ENCODE data around the gene FAM167B.

Gene FAM167B

GRCh38 chr1:32200226-32201010 is 46.6 kb upstream of the FAM167B start, which contains the start of gene CCDC28B:
TSS of gene CCDC28B (plus strand) at chr1:32200595. CDS start at chr1:32201936, 1,341 bp downstream.
- no peaks in the 10 kb centered on the region for H3K79me2 ChIP-seq (ENCODE audit: control insufficient read depth, insufficient read depth, low read length)
- H3K4me1 ChIP-seq (ENCODE audit: control insufficient read depth, low read depth, low read length) = peaks cover 7% of the 10 kb centered on the region
- H3K4me3 ChIP-seq (ENCODE audit: low read length) = peak within 1 kb of the TSS; percentile 13
- H3K4ac ChIP-seq (ENCODE audit: low read depth, low read length) = no peak within 1 kb of the TSS
- H4K5ac ChIP-seq (ENCODE audit: low read length) = no peak within 1 kb of the TSS
- DNase-seq = peak; percentile 83
- no peak within 1 kb of the TSS for H2AK5ac ChIP-seq (ENCODE audit: low read length)
- H3K56ac ChIP-seq (ENCODE audit: low read length) = peak within 1 kb of the TSS; percentile 82
- peak within 1 kb of the TSS; percentile 11 for H3K18ac ChIP-seq (ENCODE audit: low read length)
- peaks cover 17% of the 10 kb centered on the region for H3K36me3 ChIP-seq (ENCODE audit: control insufficient read depth, insufficient read depth, low read length)
- no peak within 1 kb of the TSS for H2BK15ac ChIP-seq (replicated peaks; ENCODE audit: low read depth)
- H4K8ac ChIP-seq (ENCODE audit: low read depth, low read length) = no peak within 1 kb of the TSS
- no peaks in the 10 kb centered on the region for H3K79me1 ChIP-seq (ENCODE audit: low read length)
- no peak within 1 kb of the TSS for H3K27ac ChIP-seq (ENCODE audit: low read depth, low read length)
- peak within 1 kb of the TSS; percentile 48 for H3K9ac ChIP-seq (ENCODE audit: low read length)
- WGBS (ENCODE audit: extremely low coverage, insufficient coverage, low lambda C conversion rate) = no CpG with 5 or more reads among the region's 34 CpGs
- no peak within 1 kb of the TSS for H2BK5ac ChIP-seq (ENCODE audit: low read length)
- no peaks in the 10 kb centered on the region for H3K27me3 ChIP-seq (ENCODE audit: insufficient read depth, low read length, poor library complexity)
- H3K4me2 ChIP-seq (ENCODE audit: low read length) = peak within 1 kb of the TSS; percentile 96
- H2BK120ac ChIP-seq (ENCODE audit: low read depth, low read length) = no peak within 1 kb of the TSS
- peak within 1 kb of the TSS; percentile 80 for H3K23ac ChIP-seq (ENCODE audit: low read length)

DNA sequence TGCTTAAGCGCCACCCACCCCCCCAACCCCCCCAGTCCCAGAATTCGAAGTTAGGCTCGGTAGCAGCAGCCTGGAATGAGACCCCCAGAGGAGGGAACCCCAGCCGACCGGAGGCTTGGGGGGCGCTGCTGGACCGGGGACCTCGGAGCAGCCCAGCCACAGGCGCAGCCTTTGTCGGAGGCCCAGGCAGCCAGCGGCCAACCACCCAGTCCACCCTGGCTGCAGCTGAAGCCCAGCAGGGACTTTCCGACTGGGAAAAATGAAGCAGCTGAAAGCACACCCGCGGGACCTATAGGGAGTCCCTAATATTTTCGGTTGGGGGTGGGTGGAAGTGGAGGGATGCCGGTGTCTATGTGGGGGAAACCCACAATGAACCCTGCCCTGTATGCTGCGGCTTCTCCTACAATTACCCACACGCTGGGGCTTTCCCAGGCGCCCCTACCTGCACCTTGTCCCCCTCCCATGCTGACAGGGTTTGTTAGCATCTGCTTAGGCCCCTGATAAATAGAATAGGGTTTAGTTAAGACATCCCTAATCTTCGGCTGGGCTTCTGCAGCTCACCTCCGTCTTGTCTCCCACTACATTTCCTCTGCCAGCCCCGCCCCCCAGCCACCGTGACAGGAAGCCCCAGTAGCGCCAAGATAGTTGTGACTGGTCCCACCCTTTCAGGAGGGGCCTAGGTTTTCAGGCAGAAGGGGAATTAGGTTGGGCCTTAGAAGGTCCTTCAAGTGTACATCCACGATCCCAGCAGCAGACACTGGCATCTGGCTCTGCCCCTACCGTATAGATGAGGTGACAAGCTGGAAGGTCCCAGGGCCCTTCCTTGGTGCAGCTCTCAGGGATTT is 45.8 kb upstream of the FAM167B start:
- H3K4me2 ChIP-seq (ENCODE audit: low read length) = peak overlapping the region; percentile 96
- peaks cover 9% of the 10 kb centered on the region for H3K4me1 ChIP-seq (ENCODE audit: control insufficient read depth, low read depth, low read length)
- H3K9ac ChIP-seq (ENCODE audit: low read length) = peak overlapping the region; percentile 76
- no peak overlapping the region for H2BK5ac ChIP-seq (ENCODE audit: low read length)
- H3K4ac ChIP-seq (ENCODE audit: low read depth, low read length) = no peak overlapping the region
- no peak overlapping the region for H2BK120ac ChIP-seq (ENCODE audit: low read depth, low read length)
- no peak overlapping the region for H3K27ac ChIP-seq (ENCODE audit: low read depth, low read length)
- no peak overlapping the region for H4K5ac ChIP-seq (ENCODE audit: low read length)
- peak; percentile 79 for DNase-seq
- H2BK15ac ChIP-seq (replicated peaks; ENCODE audit: low read depth) = no peak overlapping the region
- H3K4me3 ChIP-seq (ENCODE audit: low read length) = peak overlapping the region; percentile 13
- peak overlapping the region; percentile 88 for H3K56ac ChIP-seq (ENCODE audit: low read length)
- peak overlapping the region; percentile 11 for H3K18ac ChIP-seq (ENCODE audit: low read length)
- no CpG with 5 or more reads among the region's 26 CpGs for WGBS (ENCODE audit: extremely low coverage, insufficient coverage, low lambda C conversion rate)
- H3K36me3 ChIP-seq (ENCODE audit: control insufficient read depth, insufficient read depth, low read length) = peaks cover 11% of the 10 kb centered on the region
- peak overlapping the region; percentile 89 for H3K23ac ChIP-seq (ENCODE audit: low read length)
- H3K27me3 ChIP-seq (ENCODE audit: insufficient read depth, low read length, poor library complexity) = no peaks in the 10 kb centered on the region
- H2AK5ac ChIP-seq (ENCODE audit: low read length) = no peak overlapping the region
- no peaks in the 10 kb centered on the region for H3K79me2 ChIP-seq (ENCODE audit: control insufficient read depth, insufficient read depth, low read length)
- no peaks in the 10 kb centered on the region for H3K79me1 ChIP-seq (ENCODE audit: low read length)
- no peak overlapping the region for H4K8ac ChIP-seq (ENCODE audit: low read depth, low read length)

GRCh38 chr1:32204943-32205361 is 42.1 kb upstream of the FAM167B start:
- no peak overlapping the region for H3K4me3 ChIP-seq (ENCODE audit: low read length)
- no peak overlapping the region for H3K23ac ChIP-seq (ENCODE audit: low read length)
- no peak overlapping the region for H2BK5ac ChIP-seq (ENCODE audit: low read length)
- no peak overlapping the region for H4K5ac ChIP-seq (ENCODE audit: low read length)
- H2BK15ac ChIP-seq (replicated peaks; ENCODE audit: low read depth) = no peak overlapping the region
- peak overlapping the region; percentile 77 for H3K56ac ChIP-seq (ENCODE audit: low read length)
- no peak overlapping the region for H3K4ac ChIP-seq (ENCODE audit: low read depth, low read length)
- H4K8ac ChIP-seq (ENCODE audit: low read depth, low read length) = no peak overlapping the region
- WGBS (ENCODE audit: extremely low coverage, insufficient coverage, low lambda C conversion rate) = no CpG with 5 or more reads among the region's 26 CpGs
- no peaks in the 10 kb centered on the region for H3K79me1 ChIP-seq (ENCODE audit: low read length)
- H3K9ac ChIP-seq (ENCODE audit: low read length) = peak overlapping the region; percentile 67
- peak overlapping the region; percentile 58 for H3K4me2 ChIP-seq (ENCODE audit: low read length)
- H3K18ac ChIP-seq (ENCODE audit: low read length) = no peak overlapping the region
- H2AK5ac ChIP-seq (ENCODE audit: low read length) = no peak overlapping the region
- H3K27ac ChIP-seq (ENCODE audit: low read depth, low read length) = no peak overlapping the region
- DNase-seq = peak; percentile 16
- H3K36me3 ChIP-seq (ENCODE audit: control insufficient read depth, insufficient read depth, low read length) = no peaks in the 10 kb centered on the region
- H2BK120ac ChIP-seq (ENCODE audit: low read depth, low read length) = no peak overlapping the region
- peaks cover 8% of the 10 kb centered on the region for H3K4me1 ChIP-seq (ENCODE audit: control insufficient read depth, low read depth, low read length)
- H3K79me2 ChIP-seq (ENCODE audit: control insufficient read depth, insufficient read depth, low read length) = no peaks in the 10 kb centered on the region
- no peaks in the 10 kb centered on the region for H3K27me3 ChIP-seq (ENCODE audit: insufficient read depth, low read length, poor library complexity)

DNA sequence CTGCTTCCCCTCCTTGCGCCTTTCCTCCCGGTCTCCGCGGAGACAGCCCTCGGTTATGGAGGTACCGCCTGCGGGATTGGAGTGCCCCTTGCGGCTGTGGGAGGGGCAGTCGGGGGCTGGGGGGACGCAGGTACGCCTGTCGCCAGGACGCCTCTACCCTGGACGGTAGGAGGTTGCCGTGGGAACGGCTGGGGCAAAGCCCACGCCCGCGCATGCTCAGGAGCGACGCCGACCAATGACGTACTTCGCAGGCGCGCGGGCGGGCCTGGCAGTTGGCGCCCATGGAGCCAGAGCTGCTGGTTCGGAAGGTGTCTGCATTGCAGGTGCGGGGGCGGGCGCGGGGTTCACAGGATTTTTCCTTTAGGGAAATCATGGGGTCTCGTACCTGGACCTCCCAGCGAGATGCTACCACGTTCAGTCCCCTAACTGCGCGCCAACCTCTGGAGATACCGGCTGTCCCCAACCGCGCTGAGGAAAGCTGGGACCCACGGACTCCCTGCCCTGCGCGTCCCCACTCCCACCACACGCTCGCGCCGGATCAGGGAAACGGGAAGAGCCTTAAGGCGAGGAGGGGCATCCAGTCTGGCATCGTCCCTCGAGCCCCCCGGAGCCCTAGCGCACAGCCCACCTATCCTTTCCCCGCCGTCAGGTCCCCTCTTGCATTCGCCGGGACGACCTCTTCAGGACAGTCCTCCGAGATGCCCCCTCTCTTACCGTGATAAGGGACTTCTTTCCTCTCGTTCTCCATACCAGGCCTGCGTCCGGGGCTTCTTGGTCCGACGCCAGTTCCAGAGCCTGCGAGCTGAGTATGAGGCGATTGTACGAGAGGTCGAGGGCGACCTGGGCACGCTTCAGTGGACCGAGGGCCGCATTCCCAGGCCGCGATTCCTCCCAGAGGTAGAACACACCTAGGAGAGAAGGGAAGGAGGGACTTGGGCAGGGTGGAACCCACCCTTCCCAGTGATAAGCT is 41.3 kb upstream of the FAM167B start, which contains the start of gene IQCC:
Gene IQCC (plus strand): TSS at position 271 of the 970 bp plus-strand sequence. CDS start 11 bp downstream, at position 282.
- Histone ChIP-seq H2BK15ac (replicated peaks; ENCODE audit: low read depth) (no peak within 1 kb of the TSS), H3K18ac (ENCODE audit: low read length) (no peak within 1 kb of the TSS), H2AK5ac (ENCODE audit: low read length) (no peak within 1 kb of the TSS), H2BK5ac (ENCODE audit: low read length) (no peak within 1 kb of the TSS), H3K36me3 (ENCODE audit: control insufficient read depth, insufficient read depth, low read length) (no peaks in the 10 kb centered on the region), H3K4me3 (ENCODE audit: low read length) (peak within 1 kb of the TSS; percentile 83), H3K56ac (ENCODE audit: low read length) (peak within 1 kb of the TSS; percentile 97), H3K4ac (ENCODE audit: low read depth, low read length) (no peak within 1 kb of the TSS), H3K79me2 (ENCODE audit: control insufficient read depth, insufficient read depth, low read length) (no peaks in the 10 kb centered on the region), H3K4me2 (ENCODE audit: low read length) (peak within 1 kb of the TSS; percentile 95), H3K4me1 (ENCODE audit: control insufficient read depth, low read depth, low read length) (peaks cover 6% of the 10 kb centered on the region), H3K79me1 (ENCODE audit: low read length) (no peaks in the 10 kb centered on the region), H3K27ac (ENCODE audit: low read depth, low read length) (no peak within 1 kb of the TSS), H4K5ac (ENCODE audit: low read length) (no peak within 1 kb of the TSS), H3K27me3 (ENCODE audit: insufficient read depth, low read length, poor library complexity) (no peaks in the 10 kb centered on the region), H2BK120ac (ENCODE audit: low read depth, low read length) (no peak within 1 kb of the TSS), H3K9ac (ENCODE audit: low read length) (peak within 1 kb of the TSS; percentile 94), H3K23ac (ENCODE audit: low read length) (peak within 1 kb of the TSS; percentile 95), H4K8ac (ENCODE audit: low read depth, low read length) (no peak within 1 kb of the TSS)
- peak; percentile 96 for DNase-seq
- WGBS (ENCODE audit: extremely low coverage, insufficient coverage, low lambda C conversion rate) = no CpG with 5 or more reads among the region's 77 CpGs

DNA sequence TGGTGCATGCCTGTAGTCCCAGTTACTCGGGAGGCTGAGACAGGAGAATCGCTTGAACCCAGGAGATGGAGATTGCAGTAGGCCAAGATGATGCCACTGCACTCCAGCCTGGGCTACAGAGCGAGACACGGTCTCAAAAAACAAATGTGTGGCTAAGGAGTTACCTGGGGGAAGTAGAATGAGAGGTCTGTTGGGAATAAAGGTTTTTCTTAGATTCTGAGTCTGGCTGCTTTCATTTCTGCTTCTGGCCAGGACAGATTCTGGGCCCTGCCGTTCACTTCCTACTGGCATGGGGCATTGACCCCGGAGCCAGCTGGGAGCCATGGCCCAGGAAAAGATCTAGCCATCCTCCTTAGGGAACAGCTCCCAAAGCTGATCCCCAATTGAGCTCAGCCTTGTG is 38.6 kb upstream of the FAM167B start:
- no peaks in the 10 kb centered on the region for H3K36me3 ChIP-seq (ENCODE audit: control insufficient read depth, insufficient read depth, low read length)
- no peak overlapping the region for H3K23ac ChIP-seq (ENCODE audit: low read length)
- no peak overlapping the region for H3K4me3 ChIP-seq (ENCODE audit: low read length)
- no CpG with 5 or more reads among the region's 6 CpGs for WGBS (ENCODE audit: extremely low coverage, insufficient coverage, low lambda C conversion rate)
- H2AK5ac ChIP-seq (ENCODE audit: low read length) = no peak overlapping the region
- no peak overlapping the region for H3K4me2 ChIP-seq (ENCODE audit: low read length)
- H3K27me3 ChIP-seq (ENCODE audit: insufficient read depth, low read length, poor library complexity) = no peaks in the 10 kb centered on the region
- no peak overlapping the region for H2BK5ac ChIP-seq (ENCODE audit: low read length)
- H3K56ac ChIP-seq (ENCODE audit: low read length) = no peak overlapping the region
- H3K27ac ChIP-seq (ENCODE audit: low read depth, low read length) = no peak overlapping the region
- no peak overlapping the region for H2BK15ac ChIP-seq (replicated peaks; ENCODE audit: low read depth)
- no peak overlapping the region for H2BK120ac ChIP-seq (ENCODE audit: low read depth, low read length)
- H3K9ac ChIP-seq (ENCODE audit: low read length) = no peak overlapping the region
- no peak overlapping the region for H3K18ac ChIP-seq (ENCODE audit: low read length)
- no peak overlapping the region for H4K5ac ChIP-seq (ENCODE audit: low read length)
- H3K79me1 ChIP-seq (ENCODE audit: low read length) = no peaks in the 10 kb centered on the region
- no peaks in the 10 kb centered on the region for H3K79me2 ChIP-seq (ENCODE audit: control insufficient read depth, insufficient read depth, low read length)
- DNase-seq = no peak
- no peak overlapping the region for H4K8ac ChIP-seq (ENCODE audit: low read depth, low read length)
- H3K4me1 ChIP-seq (ENCODE audit: control insufficient read depth, low read depth, low read length) = peaks cover 3% of the 10 kb centered on the region
- H3K4ac ChIP-seq (ENCODE audit: low read depth, low read length) = no peak overlapping the region

Measured in mesendoderm (in vitro differentiated cells).